ENCODE data around the gene PLD1.

GRCh38 chr3:171783086-171783485, 27.2 kb downstream of the PLD1 start:
- TF ChIP-seq CTCF (IDR thresholded peaks at IDR 0.05) (no peak), POLR2A (IDR thresholded peaks at IDR 0.05) (no peak)

Measured in esophagus squamous epithelium (tissue), 4 donors.